ENCODE data around the gene ATXN7L1. TPM values are rescaled to one million over a fixed set of nuclear protein-coding genes. Genes with fewer than 3 reads are reported as not detected.
A peak's percentile ranks its signal among the peaks of the same experiment; 100 is the strongest.

The ATXN7L1 gene
- total RNA-seq, 3 donors from 2014 or later (not counting 1 experiment from before 2014, with no cell fraction given), result 37.5 to 48.6 (median 47.9) TPM

GRCh38 chr7:105880571-105881330 is 4.4 kb upstream of the ATXN7L1 start:
- ATAC-seq (no peak), DNase-seq (no peak)
- Histone ChIP-seq H3K9me3 (ENCODE audit: control insufficient read depth, insufficient read depth, low read length) (no peaks in the 10 kb centered on the region), H3K27me3 (ENCODE audit: control insufficient read depth, insufficient read depth, low read length) (no peaks in the 10 kb centered on the region), H3K4me3 (ENCODE audit: low read length) (no peak overlapping the region), H3K4me1 (ENCODE audit: control insufficient read depth, insufficient read depth, low read length) (peaks cover 35% of the 10 kb centered on the region), H3K27ac (ENCODE audit: low read length) (no peak overlapping the region), H3K36me3 (ENCODE audit: control insufficient read depth, insufficient read depth, low read length) (no peaks in the 10 kb centered on the region)
- Mint-ChIP-seq H3K27ac (no peak overlapping the region), H3K4me1 (peaks cover 55 to 63% of the 10 kb centered on the region in 2 donors), H3K9me3 (no peaks in the 10 kb centered on the region), H3K36me3 (no peaks in the 10 kb centered on the region), H3K27me3 (ENCODE audit: low read depth in 2 of 2) (no peaks in the 10 kb centered on the region), H3K4me3 (no peak overlapping the region)
- WGBS (ENCODE audit: insufficient coverage), result 83% methylated on average over 6 of the region's 6 CpGs
- TF ChIP-seq CTCF (IDR thresholded peaks at IDR 0.05), result no peak
- intact Hi-C loops (cut with micrococcal nuclease), result no loop called here

DNA sequence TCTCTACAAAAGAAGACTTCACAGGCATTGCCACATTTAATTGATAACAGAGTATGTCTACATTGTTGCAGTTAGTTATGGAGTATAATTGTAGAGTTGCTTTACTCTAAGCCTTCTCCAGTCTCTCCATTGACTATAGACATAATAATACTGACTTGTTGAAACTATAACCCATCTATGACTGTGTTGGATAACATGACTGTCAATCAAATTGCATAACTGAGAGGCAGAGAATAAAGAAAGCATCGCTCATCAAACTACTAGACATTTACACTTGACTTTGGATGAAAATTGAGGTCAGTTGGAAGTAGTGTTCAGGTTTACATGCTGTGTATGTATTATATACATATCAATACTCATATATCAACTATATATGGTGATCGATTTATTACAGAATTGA is 3.4 kb upstream of the ATXN7L1 start:
- no peaks in the 10 kb centered on the region for H3K27me3 ChIP-seq (ENCODE audit: control insufficient read depth, insufficient read depth, low read length)
- intact Hi-C loops (cut with micrococcal nuclease), result loop anchor here (5.0 kb wide), 1 partner anchor 128 kb away; no protein-coding TSS in a partner anchor
- H3K9me3 ChIP-seq (ENCODE audit: control insufficient read depth, insufficient read depth, low read length), result no peaks in the 10 kb centered on the region
- no peak for TF ChIP-seq CTCF (IDR thresholded peaks at IDR 0.05)
- Mint-ChIP-seq H3K9me3 (no peaks in the 10 kb centered on the region), H3K4me3 (no peak overlapping the region), H3K36me3 (no peaks in the 10 kb centered on the region), H3K27me3 (ENCODE audit: low read depth in 2 of 2) (no peaks in the 10 kb centered on the region), H3K4me1 (peaks cover 55 to 63% of the 10 kb centered on the region in 2 donors), H3K27ac (no peak overlapping the region)
- no peaks in the 10 kb centered on the region for H3K36me3 ChIP-seq (ENCODE audit: control insufficient read depth, insufficient read depth, low read length)
- ATAC-seq, result no peak
- H3K4me1 ChIP-seq (ENCODE audit: control insufficient read depth, insufficient read depth, low read length), result peaks cover 30% of the 10 kb centered on the region
- H3K27ac ChIP-seq (ENCODE audit: low read length), result no peak overlapping the region
- H3K4me3 ChIP-seq (ENCODE audit: low read length), result no peak overlapping the region
- no CpG with 5 or more reads among the region's 2 CpGs for WGBS (ENCODE audit: insufficient coverage)
- no peak for DNase-seq

DNA sequence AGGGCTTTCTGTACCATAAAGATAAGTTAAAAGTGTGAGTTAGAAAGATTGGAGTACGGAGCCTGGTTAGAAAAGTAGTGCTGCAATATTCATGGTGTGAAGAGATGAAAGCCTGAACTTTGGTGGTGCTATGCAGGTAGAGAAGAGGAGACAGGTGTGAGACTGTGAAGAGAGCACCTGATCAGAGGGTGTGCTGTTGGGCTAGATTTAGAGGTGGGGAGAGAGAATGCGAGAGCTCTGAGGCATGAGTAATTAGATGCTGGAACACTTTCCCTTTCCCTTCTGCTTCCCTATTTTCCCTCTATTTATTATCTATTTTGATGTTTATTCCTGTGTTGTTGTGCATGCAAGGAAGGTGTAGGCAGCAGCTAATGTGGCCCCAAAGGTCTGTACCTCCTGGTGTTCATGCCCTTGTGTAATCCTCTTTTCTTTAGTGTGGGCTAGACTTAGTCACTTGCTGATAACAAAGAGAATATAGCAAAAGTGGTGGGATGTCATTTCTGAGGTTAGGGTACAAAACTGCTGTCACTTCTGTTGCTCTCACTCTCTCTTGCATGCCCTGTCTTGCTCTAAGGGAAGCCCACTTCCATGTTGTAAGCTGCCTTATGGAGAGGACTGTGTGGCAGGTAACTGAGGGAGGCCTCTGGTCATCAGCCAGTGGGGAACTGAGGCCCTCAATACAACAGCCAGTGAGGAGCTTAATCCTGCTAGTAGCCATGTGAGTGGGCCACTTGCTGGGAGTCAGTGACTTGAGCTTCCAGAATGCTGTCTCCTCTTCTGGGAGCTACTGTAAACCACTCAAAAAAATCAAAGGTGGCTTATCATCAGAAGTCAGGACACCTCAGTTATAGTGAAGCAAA is 2.6 kb upstream of the ATXN7L1 start:
- 100% methylated on average over 1 of the region's 2 CpGs for WGBS (ENCODE audit: insufficient coverage)

More for the DNA sequence above, 2.6 kb upstream of the ATXN7L1 start:
- H3K4me1 Mint-ChIP-seq, result peaks cover 63 to 67% of the 10 kb centered on the region in 2 donors
- no peaks in the 10 kb centered on the region for H3K36me3 Mint-ChIP-seq
- intact Hi-C loops (cut with micrococcal nuclease), result loop anchor here (5.0 kb wide), 1 partner anchor 128 kb away; no protein-coding TSS in a partner anchor
- H3K4me1 ChIP-seq (ENCODE audit: control insufficient read depth, insufficient read depth, low read length), result peaks cover 31% of the 10 kb centered on the region
- H3K4me3 Mint-ChIP-seq, result peak overlapping the region; percentile 96
- TF ChIP-seq CTCF (IDR thresholded peaks at IDR 0.05), result no peak
- no peaks in the 10 kb centered on the region for H3K27me3 Mint-ChIP-seq (ENCODE audit: low read depth in 2 of 2)
- DNase-seq (peak in 1 of 2 donors; percentile 18), ATAC-seq (no peak)
- H3K27ac ChIP-seq (ENCODE audit: low read length), result no peak overlapping the region
- H3K9me3 ChIP-seq (ENCODE audit: control insufficient read depth, insufficient read depth, low read length), result no peaks in the 10 kb centered on the region
- no peaks in the 10 kb centered on the region for H3K9me3 Mint-ChIP-seq
- H3K36me3 ChIP-seq (ENCODE audit: control insufficient read depth, insufficient read depth, low read length), result no peaks in the 10 kb centered on the region
- H3K27ac Mint-ChIP-seq, result peak overlapping the region; percentile 7 to 96
- no peak overlapping the region for H3K4me3 ChIP-seq (ENCODE audit: low read length)
- H3K27me3 ChIP-seq (ENCODE audit: control insufficient read depth, insufficient read depth, low read length), result no peaks in the 10 kb centered on the region

Measured in natural killer cell (primary cell).